Tibial nerve (tissue), 4 donors: ENCODE data around the gene RGS3. TPM values are rescaled to one million over a fixed set of nuclear protein-coding genes. Genes with fewer than 3 reads are reported as not detected.
A peak's percentile ranks its signal among the peaks of the same experiment; 100 is the strongest.

ENCODE experiments used
- DNase-seq, 2 donors: peaks; one replicate each; pipeline ENCODE4 v3.0.0-alpha.2; 2019; ENCODE audit warnings: low spot score in 2 of 2
- H3K27ac ChIP-seq, 4 donors: fragments of 200-600 bp; sonication (generic) in 3 of 4; one replicate each; pipeline ENCODE4 v1.5.1; 2017 to 2019; ENCODE audit warnings: mild to moderate bottlenecking in 1 of 4
- H3K27me3 ChIP-seq, 2 donors: fragments of 200-600 bp; sonication (generic) in 1 of 2; one replicate each; pipeline versions ENCODE4 v1.5.1 to v1.6.0; 2017 to 2019
- H3K36me3 ChIP-seq, 3 donors: fragments of 200-600 bp; sonication (generic); one replicate each; pipeline ENCODE4 v1.5.1; 2018 to 2019
- H3K4me1 ChIP-seq, 4 donors: fragments of 200-600 bp; sonication (generic) in 3 of 4; one replicate each; pipeline ENCODE4 v1.5.1; 2017 to 2019
- H3K4me3 ChIP-seq, 4 donors: fragments of 200-600 bp; sonication (generic) in 3 of 4; one replicate each; pipeline ENCODE4 v1.5.1; 2017 to 2019; ENCODE audit warnings: mild to moderate bottlenecking in 1 of 4, moderate library complexity in 1 of 4
- H3K9me3 ChIP-seq, 4 donors: fragments of 200-600 bp; sonication (generic) in 3 of 4; one replicate each; pipeline ENCODE4 v1.5.1; 2017 to 2019
- EP300 ChIP-seq, 2 donors: sonication (generic); formaldehyde crosslinking; IDR thresholded peaks; one replicate each; pipeline ENCODE4 v1.6.1; 2017; ENCODE audit warnings: antibody characterized with exemption in 2 of 2, mild to moderate bottlenecking in 1 of 2
- POLR2A ChIP-seq, 2 donors: fragments of 450-650 bp; IDR thresholded peaks; one replicate each; pipeline ENCODE4 v1.6.1; 2017; ENCODE audit warnings: antibody characterized with exemption in 2 of 2, mild to moderate bottlenecking in 2 of 2, moderate library complexity in 2 of 2
- WGBS, 2 donors: methylation state at CpG; one replicate each; pipeline ENCODE4 v1.1.5; 2018; 5-methylcytosine and 5-hydroxymethylcytosine counted together
- total RNA-seq, 4 donors: library from RNA; depleted of rRNA; stranded (reverse); fragments of >200 nt; gene quantifications; one replicate each; pipeline ENCODE4 v1.1.0, GENCODE V29; 2016
- TF ChIP-seq, protein P1 (sequence below), 5 experiments: fragments of 200-600 bp in 3 of 5; fragments of 450-650 bp in 2 of 5; sonication (generic) in 3 of 5; IDR thresholded peaks; one replicate each; pipeline ENCODE4 v1.5.1; 2016 to 2019; ENCODE audit warnings: antibody characterized with exemption in 5 of 5, mild to moderate bottlenecking in 3 of 5, moderate library complexity in 2 of 5

The RGS3 gene
- total RNA-seq, 4 donors from 2014 or later: 18.0 to 45.9 (median 35.2) TPM

DNA sequence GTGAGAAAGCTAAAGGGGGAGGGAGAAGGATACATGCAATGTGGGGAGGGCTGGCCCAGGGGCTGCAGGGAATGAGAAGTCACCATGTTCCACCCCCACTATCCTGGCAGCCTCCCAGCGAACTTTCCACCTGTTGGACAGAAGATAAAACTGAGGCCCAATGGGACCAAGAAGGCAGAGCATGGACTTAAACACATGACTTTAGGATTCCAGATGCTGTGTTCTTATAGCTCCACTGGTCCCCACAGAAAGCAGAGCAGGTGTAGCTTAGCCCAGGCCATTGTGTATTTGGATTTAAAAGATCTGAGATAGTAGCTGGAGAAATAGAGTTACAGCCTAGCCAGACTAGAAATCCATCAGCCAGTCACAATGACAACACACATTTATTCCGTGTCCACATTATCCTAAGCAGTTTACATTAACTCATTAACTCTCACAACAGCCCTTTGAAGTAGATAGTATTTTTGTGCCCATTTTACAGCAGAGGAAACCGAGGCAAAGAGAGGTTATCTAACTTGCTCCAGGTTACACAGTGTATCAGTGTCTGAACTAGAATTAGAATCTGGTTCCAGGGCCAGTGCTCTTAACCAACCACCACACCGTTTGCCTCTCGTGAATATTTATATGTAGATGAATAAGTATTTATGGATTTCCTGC lies 121.0 kb downstream of the RGS3 start:
- H3K9me3 ChIP-seq: no peaks in the 10 kb centered on the region
- 88 to 89% methylated on average over 5 of the region's 5 CpGs for whole genome bisulfite sequencing, 2 donors

DNA sequence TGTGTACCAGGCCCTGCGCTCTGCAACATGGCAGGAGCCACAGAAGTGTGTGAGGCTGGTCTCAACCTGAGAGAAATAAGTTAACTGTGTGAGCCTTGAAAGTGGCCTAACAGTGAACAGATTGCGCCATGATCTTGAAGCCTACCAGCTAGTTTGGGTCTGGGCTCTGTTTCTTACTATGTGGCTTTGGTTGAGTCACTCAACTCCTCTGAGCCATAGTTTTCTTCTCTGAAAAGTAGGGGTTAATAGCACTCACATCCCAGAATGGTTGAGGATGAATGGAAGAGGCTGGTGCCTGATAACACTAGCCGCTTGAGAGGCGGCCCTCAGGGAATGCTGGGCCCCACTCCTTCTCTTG lies 121.5 kb downstream of the RGS3 start:
- DNase-seq: no peak
- Histone ChIP-seq H3K27ac (no peak overlapping the region), H3K4me3 (no peak overlapping the region), H3K27me3 (no peaks in the 10 kb centered on the region), H3K4me1 (peaks cover 0 to 35% (median 17%) of the 10 kb centered on the region in 4 donors), H3K36me3 (peaks cover 0 to 7% (median 0%) of the 10 kb centered on the region in 3 donors), H3K9me3 (no peaks in the 10 kb centered on the region)
- 95 to 99% methylated on average over 4 of the region's 4 CpGs for WGBS, 2 donors
- no peak for TF ChIP-seq POLR2A (IDR thresholded peaks at IDR 0.05)
- TF ChIP-seq EP300 (IDR thresholded peaks at IDR 0.05): no peak
- TF ChIP-seq, protein P1, sequence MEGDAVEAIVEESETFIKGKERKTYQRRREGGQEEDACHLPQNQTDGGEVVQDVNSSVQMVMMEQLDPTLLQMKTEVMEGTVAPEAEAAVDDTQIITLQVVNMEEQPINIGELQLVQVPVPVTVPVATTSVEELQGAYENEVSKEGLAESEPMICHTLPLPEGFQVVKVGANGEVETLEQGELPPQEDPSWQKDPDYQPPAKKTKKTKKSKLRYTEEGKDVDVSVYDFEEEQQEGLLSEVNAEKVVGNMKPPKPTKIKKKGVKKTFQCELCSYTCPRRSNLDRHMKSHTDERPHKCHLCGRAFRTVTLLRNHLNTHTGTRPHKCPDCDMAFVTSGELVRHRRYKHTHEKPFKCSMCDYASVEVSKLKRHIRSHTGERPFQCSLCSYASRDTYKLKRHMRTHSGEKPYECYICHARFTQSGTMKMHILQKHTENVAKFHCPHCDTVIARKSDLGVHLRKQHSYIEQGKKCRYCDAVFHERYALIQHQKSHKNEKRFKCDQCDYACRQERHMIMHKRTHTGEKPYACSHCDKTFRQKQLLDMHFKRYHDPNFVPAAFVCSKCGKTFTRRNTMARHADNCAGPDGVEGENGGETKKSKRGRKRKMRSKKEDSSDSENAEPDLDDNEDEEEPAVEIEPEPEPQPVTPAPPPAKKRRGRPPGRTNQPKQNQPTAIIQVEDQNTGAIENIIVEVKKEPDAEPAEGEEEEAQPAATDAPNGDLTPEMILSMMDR (IDR thresholded peaks at IDR 0.05): no peak

More for the DNA sequence above, 121.0 kb downstream of the RGS3 start:
- peaks cover 0 to 40% (median 22%) of the 10 kb centered on the region in 4 donors for H3K4me1 ChIP-seq
- H3K27me3 ChIP-seq: no peaks in the 10 kb centered on the region
- no peak overlapping the region for H3K4me3 ChIP-seq
- H3K36me3 ChIP-seq: peaks cover 0 to 7% (median 0%) of the 10 kb centered on the region in 3 donors
- no peak for DNase-seq
- TF ChIP-seq, protein P1 (IDR thresholded peaks at IDR 0.05): no peak
- TF ChIP-seq POLR2A (IDR thresholded peaks at IDR 0.05) (no peak), EP300 (IDR thresholded peaks at IDR 0.05) (no peak)
- no peak overlapping the region for H3K27ac ChIP-seq

DNA sequence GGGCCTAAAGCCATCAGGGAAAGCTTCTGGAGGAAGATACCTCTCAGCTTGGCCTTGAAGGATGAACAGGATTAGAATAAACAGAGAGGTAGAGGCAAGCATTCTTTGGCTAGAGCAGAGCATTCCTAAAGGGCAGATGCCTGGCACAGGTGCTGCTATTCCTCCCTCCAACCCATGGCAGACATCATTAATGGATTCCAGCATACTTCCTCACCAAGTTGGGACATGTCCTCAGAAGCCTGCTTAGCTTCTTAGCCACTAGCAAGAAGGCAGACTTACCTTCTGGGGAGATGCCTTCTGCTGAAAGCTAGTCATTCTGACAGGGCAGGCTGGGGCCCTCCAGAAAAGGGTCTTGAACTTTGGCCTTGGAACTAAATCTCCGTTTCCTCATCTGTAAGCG lies 122.0 kb downstream of the RGS3 start:
- Histone ChIP-seq H3K4me3 (no peak overlapping the region), H3K36me3 (peaks cover 0 to 7% (median 0%) of the 10 kb centered on the region in 3 donors), H3K27ac (no peak overlapping the region), H3K9me3 (no peaks in the 10 kb centered on the region), H3K27me3 (no peaks in the 10 kb centered on the region), H3K4me1 (peaks cover 0 to 30% (median 12%) of the 10 kb centered on the region in 4 donors)
- WGBS, 2 donors: 90 to 93% methylated on average over 2 of the region's 2 CpGs
- no peak for DNase-seq
- TF ChIP-seq EP300 (IDR thresholded peaks at IDR 0.05): no peak
- TF ChIP-seq POLR2A (IDR thresholded peaks at IDR 0.05): no peak
- TF ChIP-seq, protein P1 (IDR thresholded peaks at IDR 0.05): no peak

DNA sequence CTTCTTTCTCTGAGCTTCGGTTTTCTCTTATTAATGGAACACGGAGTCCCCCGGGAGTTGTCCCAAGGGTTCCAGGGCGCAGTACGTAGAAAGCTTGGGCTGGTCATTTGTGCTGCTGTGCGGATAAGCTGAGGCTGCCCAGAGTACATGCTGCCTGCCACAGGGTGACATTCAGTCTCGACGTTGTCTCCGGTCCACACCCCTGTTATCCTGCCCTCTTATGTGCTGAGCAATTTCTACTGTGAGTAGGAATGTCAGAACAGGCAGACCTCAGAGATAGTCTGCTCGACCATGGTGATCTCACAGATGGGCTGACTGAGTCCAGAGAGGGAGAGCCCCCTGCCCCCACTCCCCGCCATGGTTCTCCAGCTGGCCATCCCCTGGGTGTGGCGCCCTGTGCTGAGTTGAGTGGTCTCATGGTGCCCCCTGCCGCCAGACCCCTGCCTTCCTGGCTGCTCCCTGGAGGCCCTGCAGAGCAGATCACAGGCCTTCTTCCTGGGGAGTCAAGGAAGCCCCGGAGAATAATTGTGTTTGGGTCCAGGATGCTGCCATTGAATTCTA lies 124.0 kb downstream of the RGS3 start:
- 65 to 72% methylated on average over 13 of the region's 14 CpGs for WGBS, 2 donors
- H3K36me3 ChIP-seq: peaks cover 0 to 7% (median 0%) of the 10 kb centered on the region in 3 donors
- H3K27me3 ChIP-seq: no peaks in the 10 kb centered on the region
- H3K27ac ChIP-seq: no peak overlapping the region
- no peak overlapping the region for H3K4me3 ChIP-seq
- peaks cover 0 to 17% (median 0%) of the 10 kb centered on the region in 4 donors for H3K4me1 ChIP-seq
- no peaks in the 10 kb centered on the region for H3K9me3 ChIP-seq
- peak in 1 of 2 donors; percentile 52 for DNase-seq
- TF ChIP-seq, protein P1 (IDR thresholded peaks at IDR 0.05): peak in 4 of 5 experiments; percentile 33 to 64 (median 44)
- no peak for TF ChIP-seq EP300 (IDR thresholded peaks at IDR 0.05)

DNA sequence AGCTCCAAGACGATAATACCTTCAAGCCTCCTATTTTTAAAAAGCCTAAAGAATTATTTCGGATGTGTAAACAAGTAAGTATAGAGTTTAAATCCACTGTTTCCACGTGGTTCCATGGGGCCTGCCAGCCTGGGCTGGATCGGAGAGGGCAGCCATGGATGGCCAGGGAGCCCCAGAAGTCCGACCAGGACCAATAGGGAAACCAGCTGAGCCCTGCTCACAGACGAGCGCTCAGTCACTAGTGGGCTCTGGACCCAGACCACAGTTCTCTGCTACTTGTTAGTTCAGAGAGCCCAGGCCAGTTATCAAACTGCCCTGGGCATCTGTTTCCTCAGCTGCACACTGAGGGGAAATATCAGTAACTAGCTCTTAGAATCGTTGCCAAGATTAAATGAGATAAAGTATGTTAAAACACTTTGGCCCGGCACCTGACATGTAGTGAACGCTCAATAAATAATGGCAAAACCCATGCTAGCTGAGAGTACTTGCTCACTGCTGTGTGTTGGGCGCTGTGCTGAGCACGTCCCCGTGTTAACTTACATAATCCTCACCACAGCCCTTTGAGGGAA lies 124.8 kb downstream of the RGS3 start:
- H3K36me3 ChIP-seq: peaks cover 0 to 7% (median 0%) of the 10 kb centered on the region in 3 donors
- peaks cover 0 to 25% (median under 1%) of the 10 kb centered on the region in 4 donors for H3K4me1 ChIP-seq
- H3K4me3 ChIP-seq: no peak overlapping the region
- H3K27me3 ChIP-seq: no peaks in the 10 kb centered on the region
- no peak for TF ChIP-seq POLR2A (IDR thresholded peaks at IDR 0.05)
- TF ChIP-seq, protein P1 (IDR thresholded peaks at IDR 0.05): no peak
- TF ChIP-seq EP300 (IDR thresholded peaks at IDR 0.05): no peak
- H3K27ac ChIP-seq: no peak overlapping the region
- no peak for DNase-seq
- no peaks in the 10 kb centered on the region for H3K9me3 ChIP-seq
- 68 to 81% methylated on average over 13 of the region's 13 CpGs for WGBS, 2 donors
